Limb (tissue), 2 donors: ENCODE results near the gene NDUFV1.
"Not testable (repeated sequence)": the region's sequence is repeated elsewhere in the genome, so short reads cannot be mapped to it uniquely, and the experiment has no call there.

Experiments used
- DNase-seq, 2 donors: peaks; one replicate each; pipeline ENCODE4 v3.0.0-alpha.2; 2016; ENCODE audit errors: extremely low spot score in 2 of 2

NDUFV1 gene

DNA sequence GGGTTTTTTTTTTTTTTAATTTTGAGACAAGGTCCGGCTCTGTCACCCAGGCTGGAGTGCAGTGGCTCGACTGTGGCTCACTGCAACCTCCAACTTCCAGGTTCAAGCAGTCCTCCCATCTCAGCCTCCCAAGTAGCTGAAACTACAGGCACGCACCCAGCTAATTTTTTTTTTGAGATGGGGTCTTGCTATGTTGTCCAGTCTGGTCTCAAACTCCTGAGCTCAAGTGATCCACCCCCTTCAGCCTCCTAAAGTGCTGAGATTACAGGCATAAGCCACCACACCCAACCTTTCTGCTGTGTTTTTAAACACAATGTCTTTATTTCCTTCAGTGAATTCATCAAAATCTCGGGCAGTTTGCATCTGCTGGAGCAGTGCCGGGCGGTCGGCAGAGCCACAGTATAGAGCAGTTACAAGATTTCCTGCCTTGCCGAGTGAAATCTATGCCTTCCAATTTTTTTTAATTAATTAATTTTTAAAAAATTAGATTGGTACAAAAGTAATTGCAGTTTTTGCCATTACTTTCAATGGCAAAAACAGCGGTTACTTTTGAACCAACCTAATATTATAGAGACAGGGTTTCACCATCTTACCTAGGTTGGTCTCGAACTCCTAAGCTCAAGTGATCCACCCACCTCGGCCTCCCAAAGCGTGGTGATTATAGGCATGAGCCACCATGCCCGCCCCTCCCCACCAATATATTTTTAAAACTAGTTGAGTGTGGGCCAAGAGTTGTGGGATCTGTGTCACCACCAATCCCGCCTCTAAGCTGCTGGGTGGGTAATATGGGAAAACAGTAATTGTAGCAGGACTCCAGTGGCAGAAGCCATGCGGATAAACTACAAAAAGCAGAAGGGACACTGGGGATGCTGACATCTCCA, 46.5 kb downstream of the NDUFV1 start:
- DNase-seq = no peak

DNA sequence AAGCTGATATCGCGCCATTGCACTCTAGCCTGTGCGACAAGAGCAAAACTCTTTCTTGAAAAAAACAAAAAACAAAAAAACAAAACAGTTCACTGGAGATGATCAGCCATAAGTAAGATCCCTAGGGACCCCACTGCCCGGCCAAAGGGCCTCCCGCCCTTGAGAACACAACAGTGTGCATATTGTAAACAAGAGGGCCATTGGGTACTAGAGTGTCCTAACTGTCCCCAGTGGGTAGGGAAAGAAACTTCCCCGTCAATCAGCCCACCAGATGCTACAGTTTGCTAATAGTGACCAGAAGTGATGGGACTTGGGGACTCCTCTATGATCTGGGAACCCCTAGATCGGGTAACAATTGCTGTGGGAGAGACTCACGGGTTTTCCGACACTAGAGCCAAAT, 47.5 kb downstream of the NDUFV1 start:
- no peak for DNase-seq

DNA sequence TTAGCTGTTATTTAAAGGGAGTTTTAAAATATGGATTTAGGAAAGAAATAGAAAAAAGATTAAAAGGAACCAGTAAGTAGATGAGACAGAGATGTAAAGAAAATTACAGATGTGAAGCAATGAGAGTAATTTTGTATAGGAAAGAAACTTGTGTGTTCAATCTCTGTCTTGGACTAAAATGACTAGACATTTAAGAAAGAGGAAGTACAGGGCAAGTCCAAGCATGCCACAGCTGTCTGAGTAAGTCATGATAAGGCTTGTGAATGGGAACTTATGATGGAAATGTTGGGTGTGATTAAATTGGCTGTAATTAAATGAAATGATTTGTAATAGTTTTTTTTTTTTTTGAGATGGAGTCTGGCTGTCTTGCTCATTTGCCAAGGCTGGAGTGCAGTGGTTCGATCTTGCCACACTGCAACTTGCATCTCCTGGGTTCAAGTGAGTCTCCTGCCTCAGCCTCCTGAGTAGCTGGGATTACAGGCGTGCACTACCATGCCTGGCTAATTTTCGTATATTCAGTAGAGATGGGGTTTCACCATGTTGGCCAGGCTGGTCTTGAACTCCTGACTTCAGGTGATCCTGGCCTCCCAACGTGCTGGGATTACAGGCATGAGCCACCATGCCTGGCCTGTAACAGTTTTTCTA, 49.7 kb downstream of the NDUFV1 start:
- no peak for DNase-seq

DNA sequence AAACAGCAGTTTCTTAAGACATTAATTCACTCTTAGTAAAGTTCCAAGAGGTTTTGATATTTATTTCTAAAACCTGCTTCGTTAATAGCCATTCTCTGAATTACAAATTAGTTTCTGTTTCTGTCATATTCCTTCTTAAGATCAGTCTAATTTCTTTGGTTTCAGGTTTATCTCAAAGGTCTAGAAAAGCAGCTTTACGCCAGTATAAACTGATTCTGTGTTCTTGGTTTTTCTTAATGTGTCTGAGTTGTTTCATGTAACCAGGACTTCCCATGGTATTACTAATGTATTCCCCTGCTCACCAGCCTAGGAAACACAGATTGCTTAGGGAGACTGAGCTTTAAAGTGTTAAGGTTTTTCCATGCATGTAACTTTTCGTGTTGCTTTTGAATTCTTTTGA, 50.6 kb downstream of the NDUFV1 start:
- no peak for DNase-seq

DNA sequence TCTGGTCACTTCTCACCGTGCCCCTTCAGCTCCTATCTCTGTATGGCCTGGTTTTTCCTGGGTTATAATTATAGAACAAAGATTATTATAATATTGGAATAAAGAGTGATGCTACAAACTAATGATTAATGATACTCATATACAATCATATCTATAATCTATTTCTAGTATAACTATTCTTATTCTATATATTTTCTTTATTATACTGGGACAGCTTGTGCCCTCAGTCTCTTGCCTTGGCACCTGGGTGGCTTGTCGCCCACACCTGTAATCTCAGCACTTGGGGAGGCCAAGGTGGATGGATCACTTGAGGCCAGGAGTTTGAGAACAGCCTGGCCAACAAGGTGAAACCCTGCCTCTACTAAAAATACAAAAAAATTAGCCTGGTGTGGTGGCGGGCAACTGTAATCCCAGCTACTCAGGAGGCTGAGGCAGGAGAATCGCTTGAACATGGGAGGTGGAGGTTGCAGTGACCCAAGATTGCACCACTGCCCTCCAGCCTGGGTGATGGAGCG, 53.0 kb downstream of the NDUFV1 start:
- not testable (repeated sequence) for DNase-seq

DNA sequence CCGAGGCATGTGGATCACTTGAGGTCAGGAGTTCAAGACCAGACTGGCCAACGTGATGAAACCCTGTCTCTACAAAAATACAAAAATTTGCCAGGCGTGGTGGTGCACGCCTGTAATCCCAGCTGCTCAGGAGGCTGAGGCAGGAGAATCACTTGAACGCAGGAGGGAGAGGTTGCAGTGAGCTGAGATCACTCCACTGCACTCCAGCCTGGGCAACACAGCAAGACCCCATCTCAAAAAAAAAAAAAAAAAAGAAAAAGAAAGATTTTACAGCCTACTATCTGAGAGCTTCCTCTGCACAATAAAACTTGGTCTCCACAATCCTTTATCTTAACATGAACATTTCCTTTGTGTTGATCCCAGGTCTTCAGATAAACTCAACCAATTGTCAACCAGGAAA, 54.0 kb downstream of the NDUFV1 start:
- DNase-seq = not testable (repeated sequence)
